ENCODE data around the gene MADD.

MADD gene

DNA sequence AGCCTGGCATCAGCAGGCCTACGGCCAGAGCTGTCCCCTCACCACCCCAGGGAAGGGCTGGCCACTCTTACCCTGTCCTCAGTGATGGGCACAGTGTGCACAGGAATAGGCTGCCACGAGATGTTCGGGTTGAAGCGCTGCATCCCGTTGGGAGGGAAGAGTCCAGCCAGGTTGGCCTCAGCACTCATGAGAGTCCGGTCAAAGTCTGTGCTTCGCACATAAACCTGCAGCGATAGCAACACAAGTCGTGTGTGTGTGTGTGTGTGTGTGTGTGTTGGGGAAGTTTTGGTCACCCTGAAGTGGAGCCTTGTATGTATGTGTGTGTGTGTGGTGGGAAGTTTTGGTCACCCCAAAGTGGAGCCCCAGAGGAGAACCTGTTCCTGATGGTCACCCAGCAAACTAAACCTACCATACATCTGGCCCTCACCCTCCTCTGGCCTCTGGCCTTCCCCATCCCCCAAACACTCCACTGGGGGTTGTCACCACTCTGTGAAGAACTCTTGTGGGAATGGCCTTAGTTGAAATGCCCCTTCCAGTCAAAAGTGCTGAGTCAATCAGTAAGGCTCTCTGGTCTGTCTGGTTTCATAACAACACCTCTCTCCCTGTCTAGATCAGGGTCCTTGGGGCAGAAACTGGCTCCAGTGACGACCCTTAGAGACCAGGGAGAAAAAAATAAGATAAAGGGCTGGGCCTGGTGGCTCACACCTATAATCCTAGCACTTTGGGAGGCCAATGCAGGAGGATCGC lies 24.1 kb upstream of the MADD start:
- H3K36me3 ChIP-seq (ENCODE audit: insufficient read depth, low read length): peaks cover 42% of the 10 kb centered on the region
- peaks cover 39% of the 10 kb centered on the region for H3K79me2 ChIP-seq (ENCODE audit: insufficient read depth, low read length)
- H3K4me1 ChIP-seq (ENCODE audit: insufficient read depth, low read length): peaks cover 31% of the 10 kb centered on the region
- H2AFZ ChIP-seq (ENCODE audit: low read depth, low read length): no peak overlapping the region
- TF ChIP-seq EZH2 (IDR thresholded peaks at IDR 0.05; ENCODE audit: borderline replicate concordance, low read depth, low read length, severe bottlenecking): no peak
- TF ChIP-seq, protein P1, sequence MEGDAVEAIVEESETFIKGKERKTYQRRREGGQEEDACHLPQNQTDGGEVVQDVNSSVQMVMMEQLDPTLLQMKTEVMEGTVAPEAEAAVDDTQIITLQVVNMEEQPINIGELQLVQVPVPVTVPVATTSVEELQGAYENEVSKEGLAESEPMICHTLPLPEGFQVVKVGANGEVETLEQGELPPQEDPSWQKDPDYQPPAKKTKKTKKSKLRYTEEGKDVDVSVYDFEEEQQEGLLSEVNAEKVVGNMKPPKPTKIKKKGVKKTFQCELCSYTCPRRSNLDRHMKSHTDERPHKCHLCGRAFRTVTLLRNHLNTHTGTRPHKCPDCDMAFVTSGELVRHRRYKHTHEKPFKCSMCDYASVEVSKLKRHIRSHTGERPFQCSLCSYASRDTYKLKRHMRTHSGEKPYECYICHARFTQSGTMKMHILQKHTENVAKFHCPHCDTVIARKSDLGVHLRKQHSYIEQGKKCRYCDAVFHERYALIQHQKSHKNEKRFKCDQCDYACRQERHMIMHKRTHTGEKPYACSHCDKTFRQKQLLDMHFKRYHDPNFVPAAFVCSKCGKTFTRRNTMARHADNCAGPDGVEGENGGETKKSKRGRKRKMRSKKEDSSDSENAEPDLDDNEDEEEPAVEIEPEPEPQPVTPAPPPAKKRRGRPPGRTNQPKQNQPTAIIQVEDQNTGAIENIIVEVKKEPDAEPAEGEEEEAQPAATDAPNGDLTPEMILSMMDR (IDR thresholded peaks at IDR 0.05; ENCODE audit: borderline replicate concordance, extremely low read depth, low read length, poor library complexity, severe bottlenecking): no peak
- no peak overlapping the region for H3K27ac ChIP-seq (ENCODE audit: low read length)
- ATAC-seq (ENCODE audit: insufficient read depth, low read depth) (no peak), DNase-seq (no peak)
- H3K27me3 ChIP-seq (ENCODE audit: insufficient read depth, low read length, poor library complexity): no peaks in the 10 kb centered on the region
- H3K4me2 ChIP-seq (ENCODE audit: insufficient read depth, low read length): no peak overlapping the region
- H3K9ac ChIP-seq (ENCODE audit: low read depth, low read length): no peak overlapping the region
- no peak overlapping the region for H3K4me3 ChIP-seq (ENCODE audit: low read depth in 1 of 2, low read length in 2 of 2)
- no peaks in the 10 kb centered on the region for H4K20me1 ChIP-seq (ENCODE audit: insufficient read depth, low read length)
- H3K9me3 ChIP-seq (ENCODE audit: insufficient read depth, low read length, severe bottlenecking): no peaks in the 10 kb centered on the region

DNA sequence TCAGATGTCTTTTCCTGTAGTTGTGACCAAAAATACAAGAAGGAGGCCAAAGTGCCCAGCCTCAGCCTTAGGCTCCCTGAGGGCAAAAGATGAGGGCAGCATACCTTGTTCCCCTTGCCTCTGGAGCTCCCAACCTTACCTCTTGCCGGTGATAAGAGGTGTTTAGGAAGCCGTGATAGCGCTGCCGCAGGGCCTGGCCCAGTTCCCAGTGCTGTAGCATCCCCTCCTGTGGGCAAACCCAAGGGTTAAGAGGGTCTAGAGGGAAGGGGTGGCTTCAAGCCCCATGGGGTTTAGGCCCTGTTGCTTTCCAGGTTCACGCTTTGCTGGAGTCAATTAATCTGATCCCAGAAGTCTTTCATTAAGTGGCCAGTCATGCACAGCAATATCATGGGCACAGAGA lies 22.4 kb upstream of the MADD start:
- ATAC-seq (ENCODE audit: insufficient read depth, low read depth) (no peak), DNase-seq (no peak)
- no peak for TF ChIP-seq EZH2 (IDR thresholded peaks at IDR 0.05; ENCODE audit: borderline replicate concordance, low read depth, low read length, severe bottlenecking)
- TF ChIP-seq, protein P1 (IDR thresholded peaks at IDR 0.05; ENCODE audit: borderline replicate concordance, extremely low read depth, low read length, poor library complexity, severe bottlenecking): no peak
- Histone ChIP-seq H2AFZ (ENCODE audit: low read depth, low read length) (no peak overlapping the region), H3K4me1 (ENCODE audit: insufficient read depth, low read length) (peaks cover 31% of the 10 kb centered on the region), H3K36me3 (ENCODE audit: insufficient read depth, low read length) (peaks cover 28% of the 10 kb centered on the region), H4K20me1 (ENCODE audit: insufficient read depth, low read length) (no peaks in the 10 kb centered on the region), H3K27ac (ENCODE audit: low read length) (no peak overlapping the region), H3K79me2 (ENCODE audit: insufficient read depth, low read length) (peaks cover 41% of the 10 kb centered on the region), H3K4me2 (ENCODE audit: insufficient read depth, low read length) (peak overlapping the region; percentile 99), H3K9ac (ENCODE audit: low read depth, low read length) (peak overlapping the region; percentile 87), H3K4me3 (ENCODE audit: low read depth in 1 of 2, low read length in 2 of 2) (peak overlapping the region in 1 of 2 experiments; percentile 94; a peak in 3 of 4 replicates), H3K27me3 (ENCODE audit: insufficient read depth, low read length, poor library complexity) (no peaks in the 10 kb centered on the region), H3K9me3 (ENCODE audit: insufficient read depth, low read length, severe bottlenecking) (no peaks in the 10 kb centered on the region)

DNA sequence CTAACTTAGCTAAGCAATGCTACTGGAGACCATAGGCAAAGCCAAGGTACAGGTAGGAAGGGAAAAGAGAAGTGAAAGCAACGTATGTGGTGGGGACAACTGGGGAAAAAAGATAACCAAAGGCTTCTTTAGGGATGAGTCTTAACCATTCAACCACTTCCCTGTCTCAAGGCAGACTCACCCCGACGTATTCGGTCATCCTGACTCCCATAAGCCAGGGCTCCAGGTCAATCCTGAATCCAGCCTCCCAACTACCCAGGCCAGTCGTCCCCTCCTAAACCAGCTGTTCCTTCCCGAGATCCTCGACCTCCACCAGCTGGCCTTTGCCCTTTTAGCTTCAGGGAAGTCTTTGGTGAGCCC lies 21.6 kb upstream of the MADD start:
- DNase-seq: no peak
- Histone ChIP-seq H3K79me2 (ENCODE audit: insufficient read depth, low read length) (peaks cover 41% of the 10 kb centered on the region), H4K20me1 (ENCODE audit: insufficient read depth, low read length) (no peaks in the 10 kb centered on the region), H2AFZ (ENCODE audit: low read depth, low read length) (peak overlapping the region; percentile 98), H3K9ac (ENCODE audit: low read depth, low read length) (peak overlapping the region; percentile 87), H3K9me3 (ENCODE audit: insufficient read depth, low read length, severe bottlenecking) (no peaks in the 10 kb centered on the region), H3K4me1 (ENCODE audit: insufficient read depth, low read length) (peaks cover 31% of the 10 kb centered on the region), H3K27ac (ENCODE audit: low read length) (peak overlapping the region; percentile 86), H3K4me2 (ENCODE audit: insufficient read depth, low read length) (peak overlapping the region; percentile 99), H3K4me3 (ENCODE audit: low read depth in 1 of 2, low read length in 2 of 2) (peak overlapping the region; percentile 89 to 94), H3K27me3 (ENCODE audit: insufficient read depth, low read length, poor library complexity) (no peaks in the 10 kb centered on the region), H3K36me3 (ENCODE audit: insufficient read depth, low read length) (peaks cover 21% of the 10 kb centered on the region)
- TF ChIP-seq, protein P1 (IDR thresholded peaks at IDR 0.05; ENCODE audit: borderline replicate concordance, extremely low read depth, low read length, poor library complexity, severe bottlenecking): no peak
- TF ChIP-seq EZH2 (IDR thresholded peaks at IDR 0.05; ENCODE audit: borderline replicate concordance, low read depth, low read length, severe bottlenecking): no peak
- ATAC-seq (ENCODE audit: insufficient read depth, low read depth): peak; percentile 41

All from DND-41 (cell line).